Left kidney (tissue), 2 donors: ENCODE data around the gene MMEL1. TPM values are rescaled to one million over a fixed set of nuclear protein-coding genes. Genes with fewer than 3 reads are reported as not detected.
"Not testable (repeated sequence)": the region's sequence is repeated elsewhere in the genome, so short reads cannot be mapped to it uniquely, and the experiment has no call there.

Experiments
- DNase-seq: peaks from one replicate; pipeline ENCODE4 v3.0.0-alpha.2; 2013
- polyA plus RNA-seq: library from polyadenylated mRNA; unstranded; fragments of 120-200 nt; gene quantifications from one replicate; pipeline ENCODE4 v1.2.1, GENCODE V29; 2013; ENCODE audit not compliant: insufficient read length

The MMEL1 gene
- polyA plus RNA-seq, 1 donor = 1.6 TPM

DNA sequence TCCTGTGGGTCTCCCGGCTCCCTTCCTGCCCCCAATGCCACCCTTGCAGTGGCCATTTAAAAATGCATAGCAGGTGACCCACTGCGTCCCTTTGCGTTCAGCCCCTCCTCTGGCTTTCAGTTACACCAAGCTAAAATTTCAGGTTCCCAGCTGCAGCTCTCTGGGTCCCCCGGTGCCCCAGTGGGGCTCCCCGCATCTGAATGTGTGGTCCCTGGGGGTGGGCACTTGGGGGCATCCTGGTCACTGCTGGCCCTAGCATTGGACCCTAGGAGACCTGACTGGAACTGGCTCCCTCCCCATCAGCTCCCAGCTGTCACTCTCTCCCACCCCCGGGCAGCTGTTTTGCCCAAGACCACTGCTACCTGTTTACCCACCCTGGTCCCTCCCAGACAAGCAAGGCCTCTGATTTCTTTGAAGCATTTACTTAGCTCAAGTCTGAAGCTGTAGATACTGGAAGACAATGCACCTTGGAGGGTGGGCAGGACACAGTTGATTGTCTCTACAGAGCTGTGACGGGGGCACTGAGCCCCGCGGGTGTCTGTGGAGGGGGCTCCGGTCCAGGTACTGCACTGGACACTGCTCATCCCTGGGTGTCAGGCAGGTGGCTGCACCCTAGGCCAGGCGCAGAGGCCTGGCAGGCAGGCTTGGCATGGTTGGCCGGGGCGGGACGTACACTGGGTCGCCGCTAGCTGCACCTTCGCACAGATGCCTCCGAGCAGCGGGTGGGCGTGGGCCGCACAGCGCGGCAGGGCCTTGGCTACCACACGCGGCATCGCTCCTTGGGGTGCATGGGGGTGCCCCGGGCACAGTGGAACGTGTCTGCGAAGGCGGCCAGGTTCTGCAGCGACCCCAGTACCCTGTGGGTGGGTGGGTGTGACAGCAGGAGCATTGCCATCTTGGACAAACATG lies 42.3 kb downstream of the MMEL1 start:
- no peak for DNase-seq

DNA sequence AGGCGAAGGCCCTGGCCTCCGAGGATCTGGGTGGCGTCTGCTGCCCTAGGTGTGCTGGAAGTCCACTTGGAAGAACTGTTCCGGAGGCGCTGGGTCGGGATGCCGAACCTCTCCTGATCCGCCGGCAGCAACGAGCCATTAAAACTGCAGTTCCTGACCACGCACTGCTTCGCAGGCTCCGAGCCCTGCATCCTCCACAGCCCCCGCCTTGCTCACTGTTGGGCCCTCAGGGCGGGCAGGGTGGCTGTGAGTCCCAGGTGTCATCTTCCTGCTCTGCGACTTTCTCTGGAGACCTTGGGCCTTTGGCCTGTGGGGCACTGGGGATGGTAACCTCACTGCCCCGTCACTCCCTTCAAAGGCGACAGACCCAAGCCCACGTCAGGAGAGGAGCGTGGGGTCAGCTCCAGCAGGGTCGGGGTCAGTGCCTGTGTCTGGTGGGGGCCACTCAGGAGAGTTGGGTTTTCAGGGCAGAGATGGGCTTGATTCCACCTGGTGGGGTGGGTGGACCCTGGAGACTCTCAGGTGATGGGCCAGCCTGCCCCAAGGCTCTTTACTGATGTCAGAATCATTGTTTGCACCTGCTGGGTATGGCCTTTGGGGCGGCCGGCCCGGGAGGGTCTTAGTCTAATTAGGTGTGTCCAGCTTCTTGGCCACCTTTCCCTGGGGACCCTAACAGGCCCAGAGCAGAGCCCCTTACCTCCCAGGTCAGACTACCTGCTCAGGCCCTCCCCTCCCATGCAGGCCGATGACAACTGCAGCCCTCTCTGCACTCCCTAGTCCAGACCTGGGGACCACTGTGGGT lies 43.2 kb downstream of the MMEL1 start:
- no peak for DNase-seq

DNA sequence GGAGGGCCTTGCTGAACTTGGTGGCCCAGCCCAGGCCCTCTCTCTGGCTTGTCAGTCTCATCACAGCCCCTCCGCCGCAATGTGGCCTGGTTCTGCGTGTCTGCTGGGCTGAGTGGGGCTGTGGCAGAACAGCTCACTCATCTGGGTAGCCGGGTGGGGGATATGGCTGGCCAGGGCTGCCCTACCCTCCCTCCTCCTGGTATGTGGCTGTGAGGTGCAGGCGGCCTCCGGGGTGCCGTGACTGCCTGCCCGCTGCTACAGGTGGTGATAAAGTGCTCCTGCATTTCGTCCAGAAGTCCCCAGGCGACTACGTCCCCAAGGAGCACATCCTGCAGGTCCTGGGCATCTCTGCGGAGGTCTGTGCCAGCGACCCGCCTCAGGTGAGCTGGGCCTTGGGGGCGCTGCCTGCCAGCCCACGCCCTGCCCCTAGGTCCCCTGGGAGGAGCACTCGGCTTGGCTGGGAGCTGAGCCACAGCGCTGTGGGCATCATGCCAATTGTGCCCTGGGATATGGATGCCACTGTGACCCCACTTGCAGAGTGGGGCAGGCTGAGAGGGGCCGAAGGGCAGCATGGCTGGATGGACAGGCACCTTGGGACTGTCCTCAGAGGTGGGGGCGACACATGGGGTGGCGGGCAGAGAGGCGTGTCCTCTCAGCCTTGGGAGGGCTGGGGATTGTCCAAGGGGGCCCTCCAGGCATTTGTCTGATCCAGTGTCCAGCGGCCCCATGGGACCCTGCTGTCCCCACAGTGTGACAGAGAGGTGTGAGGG lies 44.0 kb downstream of the MMEL1 start:
- no peak for DNase-seq

DNA sequence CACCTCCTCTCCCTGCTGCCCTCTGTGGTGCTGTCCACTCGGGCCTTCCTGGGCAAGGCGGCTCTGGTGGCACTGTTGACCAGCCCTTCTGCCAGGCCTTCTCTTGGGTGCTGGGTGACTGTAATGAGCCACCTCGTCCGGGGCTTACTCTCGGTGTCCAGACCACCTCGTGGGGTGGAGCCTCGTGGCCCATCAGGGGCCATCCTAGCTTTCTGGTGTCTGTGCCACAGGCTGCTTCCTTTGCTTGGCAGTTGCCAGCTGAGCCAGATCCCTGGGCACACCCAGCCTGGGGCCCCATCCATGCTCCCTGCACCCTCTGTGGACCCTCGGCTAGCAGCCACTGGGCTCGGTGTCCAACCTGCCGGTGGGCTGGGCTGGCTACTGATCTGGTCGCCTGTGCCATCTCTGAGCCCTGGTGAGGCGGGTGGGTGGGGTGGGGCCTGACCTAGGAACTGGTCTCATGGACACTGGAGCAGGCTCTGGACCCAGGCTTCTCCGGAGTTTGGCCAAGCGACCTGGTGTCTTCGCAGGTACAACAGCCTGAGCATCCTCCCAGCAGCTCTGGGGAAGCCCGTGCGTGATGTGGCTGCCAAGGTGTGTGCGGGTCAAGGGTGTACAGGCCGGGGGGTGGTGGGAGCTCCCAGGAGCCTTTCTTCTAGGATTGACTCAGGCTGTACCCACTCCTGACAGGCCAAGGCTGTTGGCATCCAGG lies 44.8 kb downstream of the MMEL1 start:
- DNase-seq = no peak

DNA sequence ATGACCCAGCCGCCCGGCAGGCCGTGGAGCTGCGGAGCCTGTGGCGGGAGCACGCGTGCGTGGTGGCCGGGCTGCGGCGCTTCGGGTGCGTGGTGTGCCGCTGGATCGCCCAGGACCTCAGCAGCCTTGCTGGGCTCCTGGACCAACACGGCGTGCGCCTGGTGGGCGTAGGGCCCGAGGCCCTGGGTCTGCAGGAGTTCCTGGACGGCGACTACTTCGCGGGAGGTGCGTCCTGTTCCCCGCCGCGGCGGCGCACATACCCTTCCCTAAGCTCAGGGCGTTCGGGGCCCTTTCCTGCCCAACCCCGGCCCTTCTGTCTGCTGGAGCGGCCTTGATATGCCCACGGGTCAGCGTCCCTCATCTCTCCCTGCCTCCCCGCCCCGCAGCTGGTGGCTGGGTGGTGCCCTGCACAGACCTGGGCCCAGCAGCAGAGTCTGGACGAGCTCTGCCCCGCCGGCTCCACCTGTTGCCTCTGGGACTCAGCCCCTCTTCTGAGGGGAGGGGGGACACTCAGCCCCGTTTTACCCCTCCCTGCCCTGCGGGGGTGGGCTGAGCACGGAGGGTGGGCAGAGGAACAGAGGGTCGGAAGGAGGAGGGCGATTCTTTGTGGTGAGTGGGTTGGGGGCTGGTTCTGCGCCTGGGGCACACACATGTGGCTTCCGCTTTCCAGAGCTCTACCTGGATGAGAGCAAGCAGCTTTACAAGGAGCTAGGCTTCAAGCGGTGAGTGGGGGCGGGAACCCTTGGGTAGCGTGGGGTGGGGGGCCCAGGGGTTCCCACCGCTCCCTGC lies 45.6 kb downstream of the MMEL1 start:
- no peak for DNase-seq

DNA sequence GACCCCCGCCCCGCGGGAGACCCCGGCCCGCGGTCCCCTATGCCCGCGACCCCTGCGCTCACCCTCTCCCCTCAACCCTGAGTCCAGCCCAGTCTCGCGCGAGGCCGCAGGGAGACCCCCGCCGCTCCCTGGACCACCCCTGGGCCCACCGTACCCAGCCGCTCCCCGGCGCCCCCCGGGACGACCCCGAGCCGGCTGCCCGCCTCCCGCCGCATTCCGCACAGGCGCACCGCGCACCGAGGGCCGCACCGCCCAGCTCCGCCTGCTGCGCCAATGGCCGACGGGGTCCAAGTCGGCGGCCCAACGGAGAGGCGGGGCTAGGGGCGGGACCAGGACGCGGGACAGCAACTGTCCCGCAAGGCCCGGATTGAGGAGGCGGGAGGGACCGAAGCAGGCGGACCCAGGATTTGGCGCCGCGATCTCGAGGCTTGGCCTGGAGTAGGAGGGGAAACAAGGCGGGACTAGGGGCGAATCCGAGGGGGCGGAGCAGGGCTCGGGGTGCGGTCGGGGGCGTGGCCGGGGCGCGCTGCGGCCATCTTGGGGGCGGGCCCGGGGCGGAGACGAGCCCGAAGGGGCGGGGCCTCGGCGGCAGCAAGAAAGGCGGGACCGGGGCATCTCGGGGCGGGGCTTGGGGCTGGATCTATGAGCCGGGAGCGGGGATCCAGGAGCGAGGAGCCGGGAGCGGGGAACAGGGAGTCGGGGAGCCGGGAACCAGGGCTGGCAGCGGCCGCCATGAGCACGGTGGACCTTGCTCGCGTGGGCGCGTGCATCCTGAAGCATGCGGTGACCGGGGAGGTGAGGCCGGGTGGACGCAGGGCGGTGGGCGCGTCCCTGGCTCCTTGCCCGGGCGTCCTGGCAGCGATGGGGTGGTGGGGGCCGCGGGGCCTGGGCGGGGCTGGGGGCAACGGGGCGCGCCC lies 46.4 kb downstream of the MMEL1 start, which contains the start of gene PRXL2B:
TSS of gene PRXL2B (plus strand) at position 624 of the 917 bp plus-strand sequence. CDS start at position 733, 109 bp downstream.
- DNase-seq = peak; percentile 97

DNA sequence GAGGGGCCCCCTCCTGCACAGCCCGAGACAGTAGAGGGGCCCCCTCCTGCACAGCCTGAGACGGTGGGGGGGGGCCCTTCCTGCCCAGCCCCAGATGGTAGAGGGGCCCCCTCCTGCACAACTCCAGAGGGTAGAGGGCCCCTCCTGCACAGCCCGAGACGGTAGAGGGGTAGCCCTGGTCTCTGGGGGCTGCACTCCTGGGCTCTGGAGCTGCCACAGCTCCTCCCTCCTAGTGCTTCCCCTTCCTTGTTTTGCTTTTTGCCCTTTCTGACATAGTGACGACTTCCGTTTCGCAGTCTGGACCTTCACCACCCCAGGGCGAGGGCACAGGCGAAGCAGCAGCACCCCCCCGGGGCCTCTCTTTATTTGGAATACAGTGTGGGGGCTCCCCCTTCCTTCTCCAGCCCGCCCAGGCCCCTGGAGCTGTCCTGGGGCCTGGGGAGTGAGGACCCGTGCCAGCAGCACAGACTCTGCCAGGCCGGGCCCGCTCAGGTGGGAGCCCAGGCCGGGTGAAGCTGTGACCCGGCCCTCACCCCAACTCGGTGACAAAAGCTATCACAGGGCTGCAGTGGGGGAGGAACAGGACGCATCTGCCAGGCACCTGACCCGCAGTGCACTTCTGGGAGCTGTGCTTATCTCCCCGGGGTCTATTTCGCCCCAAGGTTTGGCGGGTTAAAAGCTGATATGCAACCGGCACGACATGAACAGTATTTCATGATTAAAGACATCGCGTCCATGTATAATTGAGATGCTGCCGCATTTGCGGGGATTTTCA lies 47.3 kb downstream of the MMEL1 start:
- no peak for DNase-seq

DNA sequence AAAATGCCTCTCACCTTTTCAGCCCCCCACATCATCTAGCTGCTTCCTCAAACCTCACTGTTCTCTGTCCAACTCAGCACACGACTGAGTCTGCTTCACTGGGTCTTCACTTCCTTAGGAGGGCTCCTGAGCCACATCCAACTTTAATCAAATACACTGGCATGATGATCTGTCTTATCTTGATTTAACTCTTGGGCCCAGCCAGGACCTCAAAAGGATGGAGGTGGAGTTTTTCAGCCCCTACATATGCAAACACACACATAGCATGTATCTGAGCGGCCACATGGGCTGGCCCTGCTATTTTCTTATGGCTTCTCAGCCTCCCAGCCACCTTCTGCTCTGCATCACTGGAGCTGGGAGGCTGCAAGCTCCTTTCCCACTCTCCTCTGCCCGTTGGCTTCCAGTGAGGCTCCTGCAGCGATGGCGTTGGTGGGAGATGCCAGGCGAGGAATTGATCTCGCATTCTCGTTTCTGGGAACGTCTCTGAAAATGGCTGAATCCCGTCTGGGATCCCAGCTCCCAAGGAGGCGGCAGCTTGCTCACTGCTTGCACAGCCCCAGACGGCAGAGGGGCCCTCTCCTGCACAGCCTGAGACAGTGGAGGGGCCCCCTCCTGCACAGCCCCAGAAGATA lies 48.0 kb downstream of the MMEL1 start:
- no peak for DNase-seq

DNA sequence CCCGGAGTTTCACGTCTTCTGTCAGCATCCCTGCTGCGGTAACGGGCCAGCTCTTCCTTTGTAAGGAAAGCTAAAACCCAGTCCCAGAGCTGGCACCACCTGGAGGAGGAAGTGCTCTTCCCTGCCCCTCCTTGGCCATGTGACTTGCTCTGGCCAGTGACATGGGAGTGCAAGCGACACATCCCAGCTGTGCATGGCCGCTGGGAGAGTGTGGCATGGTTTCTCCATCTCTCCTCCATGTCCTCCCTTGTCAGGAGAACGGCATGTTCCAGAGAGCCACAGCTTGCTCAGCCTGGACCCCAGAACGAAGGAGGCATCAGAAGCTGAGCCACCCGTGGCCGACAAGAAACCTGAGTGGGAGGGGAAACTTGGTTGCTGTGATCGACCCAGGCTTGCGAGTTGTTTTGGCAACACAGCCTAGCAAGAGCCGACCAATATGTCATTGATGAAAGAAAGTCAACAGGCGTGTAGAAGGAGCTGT lies 48.9 kb downstream of the MMEL1 start:
- no peak for DNase-seq

DNA sequence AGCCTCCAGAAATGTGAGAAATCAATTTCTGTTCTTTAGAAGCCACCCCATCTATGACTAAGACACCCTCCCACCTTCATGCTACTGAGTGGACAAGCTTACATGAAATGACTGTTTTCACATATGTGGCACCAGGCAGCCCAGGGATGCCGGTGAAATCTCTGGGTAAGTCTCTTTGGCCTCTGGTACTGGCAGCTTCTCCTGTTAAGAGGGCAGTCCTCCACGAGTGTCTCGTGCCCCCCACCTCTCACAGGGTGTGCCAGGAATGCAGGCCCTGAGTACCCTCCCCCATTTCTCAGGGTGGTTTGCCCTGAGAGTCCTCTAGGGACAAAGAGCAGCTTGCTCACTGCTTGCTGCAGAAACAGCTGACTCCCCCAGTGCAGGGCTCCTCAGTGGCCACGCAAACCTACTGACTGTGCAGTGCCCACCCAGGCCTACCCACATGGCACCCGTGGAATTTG lies 49.5 kb downstream of the MMEL1 start:
- no peak for DNase-seq

DNA sequence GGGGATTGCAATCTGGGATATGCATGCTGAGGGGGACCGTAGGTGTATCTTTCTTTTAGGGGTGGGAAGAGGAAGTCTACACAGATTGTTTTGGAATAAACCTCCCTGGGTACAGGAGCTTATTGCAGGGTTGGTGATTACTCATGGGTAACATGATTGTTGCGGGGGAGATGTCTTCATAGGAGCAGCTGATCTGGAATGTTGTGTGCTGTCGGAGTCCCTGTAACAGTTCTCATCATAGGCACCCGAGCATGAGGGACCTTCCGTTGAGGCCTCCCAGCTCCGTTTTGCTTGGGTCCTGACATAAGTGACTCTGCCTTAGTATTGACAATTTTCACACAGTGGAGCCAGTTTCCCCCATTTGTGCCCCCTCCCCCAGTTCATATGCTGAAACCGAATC lies 50.4 kb downstream of the MMEL1 start:
- DNase-seq = no peak

DNA sequence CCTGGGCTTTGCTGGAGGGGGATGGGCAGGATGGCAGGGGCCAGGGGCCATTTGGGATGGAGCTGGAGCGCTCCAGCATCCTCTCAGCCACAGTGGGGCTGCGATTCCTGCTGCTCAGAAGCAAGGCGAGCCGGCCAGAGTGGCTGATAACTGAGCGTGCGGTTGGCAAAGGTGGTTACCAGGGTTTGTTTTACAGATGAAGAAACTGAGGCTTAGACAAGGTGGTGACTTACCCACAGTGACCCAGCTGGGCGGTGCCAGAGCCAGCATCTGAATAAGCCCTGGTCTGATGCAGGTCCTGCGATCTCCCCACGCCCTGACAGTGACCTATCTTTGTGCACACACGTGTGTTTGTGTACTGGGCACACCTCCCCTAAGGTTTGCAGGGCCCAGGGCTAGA lies 52.1 kb downstream of the MMEL1 start:
- no peak for DNase-seq

DNA sequence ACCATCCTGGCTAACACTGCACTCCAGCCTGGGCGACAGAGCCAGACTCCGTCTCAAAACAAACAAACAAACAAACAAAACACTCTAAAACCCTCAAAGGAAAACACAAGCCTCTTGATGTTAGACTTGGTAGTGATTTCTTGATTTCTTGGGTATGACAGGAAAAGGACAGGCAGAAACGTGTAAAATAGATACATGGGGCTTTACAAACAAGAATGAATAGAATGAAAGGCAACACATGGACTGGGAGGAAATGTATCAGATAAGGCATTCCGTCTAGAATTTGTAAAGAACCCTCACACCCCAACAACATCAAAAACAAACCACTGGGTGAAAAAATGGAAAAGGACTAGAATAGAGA lies 54.1 kb downstream of the MMEL1 start:
- DNase-seq = no peak

DNA sequence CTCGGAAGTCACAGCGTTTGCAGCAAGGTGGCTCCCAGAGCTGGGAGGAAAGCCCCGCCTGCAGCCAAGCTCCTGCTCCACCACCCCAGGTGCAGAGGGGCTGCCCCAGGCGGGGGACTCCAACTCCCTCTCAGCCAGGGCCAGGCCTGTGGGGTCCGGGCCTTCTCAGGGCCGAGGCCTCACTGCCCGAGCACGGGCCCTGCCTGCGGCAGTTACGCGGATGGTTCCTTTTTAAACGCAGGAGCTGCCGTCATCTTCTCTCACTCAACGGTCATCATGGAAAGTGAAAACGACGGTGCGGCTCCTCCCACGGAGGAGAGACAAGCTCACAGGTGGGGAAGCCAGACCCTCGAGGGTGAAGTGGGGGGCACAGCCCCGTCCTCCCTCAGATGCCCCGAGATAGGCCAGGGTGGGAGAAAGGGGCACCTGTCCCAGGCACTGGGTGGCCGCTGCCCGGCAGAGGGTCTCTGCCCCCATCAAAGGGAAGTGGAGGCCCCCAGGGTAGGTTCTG lies 55.2 kb downstream of the MMEL1 start:
- not testable (repeated sequence) for DNase-seq

DNA sequence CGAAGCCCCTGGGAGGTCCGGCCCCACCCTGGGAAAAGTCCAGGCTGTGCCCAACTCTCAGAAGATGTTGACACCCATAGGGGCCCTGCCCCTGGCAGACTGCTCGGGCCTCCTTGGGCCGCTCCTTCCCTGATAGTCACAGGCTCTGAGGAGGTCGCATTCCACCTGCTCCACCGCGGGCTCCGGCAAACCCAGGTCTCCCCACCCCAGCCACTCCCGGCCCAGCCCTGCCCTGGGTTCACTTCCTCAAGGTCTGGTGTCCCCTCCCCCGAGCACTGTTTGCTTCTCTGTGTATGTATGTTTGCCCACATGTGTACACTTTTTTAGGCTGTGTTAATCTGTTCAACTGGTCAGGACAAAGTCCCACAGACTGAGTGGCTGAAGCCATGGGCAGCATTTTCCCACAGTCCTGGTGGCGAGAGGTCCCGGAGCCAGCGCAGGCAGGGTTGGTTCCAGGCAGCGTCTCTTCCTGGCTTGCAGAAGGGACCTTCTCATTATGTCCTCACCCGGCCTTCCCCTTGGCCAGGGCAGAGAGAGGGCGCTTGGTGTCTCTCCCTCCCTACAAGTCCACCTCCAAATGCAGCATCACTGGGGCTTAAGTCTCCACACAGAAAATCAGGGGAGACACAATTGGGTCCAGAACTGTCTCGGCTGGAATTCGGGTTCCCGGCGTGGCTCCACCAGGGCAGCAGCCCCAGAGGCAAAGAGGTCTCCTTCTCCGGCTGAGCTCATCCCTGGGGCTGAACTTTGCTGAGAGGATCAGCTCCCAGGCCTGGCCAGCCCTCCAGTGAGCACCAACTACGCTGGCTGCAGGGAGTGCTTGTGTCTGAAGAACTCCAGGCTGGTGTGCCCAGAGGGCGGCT lies 56.8 kb downstream of the MMEL1 start:
- DNase-seq = no peak

DNA sequence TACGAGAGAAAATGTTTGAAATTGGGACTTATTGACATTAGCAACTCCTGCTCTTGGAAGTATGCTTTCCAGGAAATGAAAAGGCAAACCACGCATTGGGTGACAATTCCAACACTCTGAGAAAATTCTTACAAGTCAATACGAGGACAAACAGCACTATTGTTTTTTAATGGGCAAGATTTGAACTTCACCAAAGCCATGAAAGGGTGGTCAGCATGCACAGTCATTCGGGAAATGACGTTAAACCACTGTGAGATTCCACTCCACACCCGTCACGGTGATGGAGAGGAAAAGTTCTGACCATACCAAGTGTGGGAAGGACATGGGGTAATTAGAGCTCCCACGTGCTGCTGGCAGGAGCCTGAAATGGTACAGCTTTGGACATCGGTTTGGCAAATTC lies 58.5 kb downstream of the MMEL1 start:
- DNase-seq = no peak
